ENCODE measurements around the gene MIS18BP1.
"Not testable (repeated sequence)": the region's sequence is repeated elsewhere in the genome, so short reads cannot be mapped to it uniquely, and the experiment has no call there.

The MIS18BP1 gene

GRCh38 chr14:45246151-45246550, 6.9 kb downstream of the MIS18BP1 start:
- Histone ChIP-seq H3K36me3 (ENCODE audit: control insufficient read depth, insufficient read depth, low read length) (peaks cover 18% of the 10 kb centered on the region), H3K9ac (ENCODE audit: low read length) (no peak overlapping the region), H3K4me3 (ENCODE audit: low read depth, low read length) (no peak overlapping the region), H3K27me3 (ENCODE audit: control insufficient read depth, insufficient read depth, low read length) (no peaks in the 10 kb centered on the region), H3K27ac (ENCODE audit: low read depth, low read length) (no peak overlapping the region), H3K4me1 (ENCODE audit: control insufficient read depth, insufficient read depth, low read length) (peaks cover 11% of the 10 kb centered on the region), H3K9me3 (ENCODE audit: control insufficient read depth, insufficient read depth, low read depth, low read length) (no peaks in the 10 kb centered on the region)

GRCh38 chr14:45242706-45243105, 10.3 kb downstream of the MIS18BP1 start:
- Histone ChIP-seq H3K27me3 (ENCODE audit: control insufficient read depth, insufficient read depth, low read length) (no peaks in the 10 kb centered on the region), H3K4me1 (ENCODE audit: control insufficient read depth, insufficient read depth, low read length) (peaks cover 11% of the 10 kb centered on the region), H3K27ac (ENCODE audit: low read depth, low read length) (0 out of 2 replicates have a peak overlapping the region, but pooled peaks have one; percentile 3), H3K9me3 (ENCODE audit: control insufficient read depth, insufficient read depth, low read depth, low read length) (no peaks in the 10 kb centered on the region), H3K9ac (ENCODE audit: low read length) (no peak overlapping the region), H3K4me3 (ENCODE audit: low read depth, low read length) (no peak overlapping the region), H3K36me3 (ENCODE audit: control insufficient read depth, insufficient read depth, low read length) (peaks cover 28% of the 10 kb centered on the region)

- no peaks in the 10 kb centered on the region for H3K9me3 ChIP-seq (ENCODE audit: control insufficient read depth, insufficient read depth, low read depth, low read length)
- H3K27ac ChIP-seq (ENCODE audit: low read depth, low read length) = no peak overlapping the region
- H3K36me3 ChIP-seq (ENCODE audit: control insufficient read depth, insufficient read depth, low read length) = peaks cover 58% of the 10 kb centered on the region
- no peak overlapping the region for H3K4me3 ChIP-seq (ENCODE audit: low read depth, low read length)
- H3K4me1 ChIP-seq (ENCODE audit: control insufficient read depth, insufficient read depth, low read length) = no peaks in the 10 kb centered on the region
- no peaks in the 10 kb centered on the region for H3K27me3 ChIP-seq (ENCODE audit: control insufficient read depth, insufficient read depth, low read length)
- no peak overlapping the region for H3K9ac ChIP-seq (ENCODE audit: low read length)
Observed at GRCh38 chr14:45238988-45239387, 14.0 kb downstream of the MIS18BP1 start.

- Histone ChIP-seq H3K4me3 (ENCODE audit: low read depth, low read length) (no peak overlapping the region), H3K27ac (ENCODE audit: low read depth, low read length) (no peak overlapping the region), H3K9me3 (ENCODE audit: control insufficient read depth, insufficient read depth, low read depth, low read length) (no peaks in the 10 kb centered on the region), H3K27me3 (ENCODE audit: control insufficient read depth, insufficient read depth, low read length) (no peaks in the 10 kb centered on the region), H3K4me1 (ENCODE audit: control insufficient read depth, insufficient read depth, low read length) (peaks cover 5% of the 10 kb centered on the region; the same call in 1 of the 2 replicates), H3K36me3 (ENCODE audit: control insufficient read depth, insufficient read depth, low read length) (peaks cover 90% of the 10 kb centered on the region), H3K9ac (ENCODE audit: low read length) (no peak overlapping the region)
Observed at GRCh38 chr14:45227566-45227965, 25.4 kb downstream of the MIS18BP1 start.

- Histone ChIP-seq H3K27me3 (ENCODE audit: control insufficient read depth, insufficient read depth, low read length) (no peaks in the 10 kb centered on the region), H3K36me3 (ENCODE audit: control insufficient read depth, insufficient read depth, low read length) (peaks cover 79% of the 10 kb centered on the region), H3K27ac (ENCODE audit: low read depth, low read length) (no peak overlapping the region), H3K9me3 (ENCODE audit: control insufficient read depth, insufficient read depth, low read depth, low read length) (no peaks in the 10 kb centered on the region), H3K9ac (ENCODE audit: low read length) (no peak overlapping the region), H3K4me3 (ENCODE audit: low read depth, low read length) (no peak overlapping the region), H3K4me1 (ENCODE audit: control insufficient read depth, insufficient read depth, low read length) (no peaks in the 10 kb centered on the region)
Observed at GRCh38 chr14:45222485-45223262, 30.3 kb downstream of the MIS18BP1 start.

- not testable (repeated sequence) for H3K27ac ChIP-seq (ENCODE audit: low read depth, low read length); H3K27me3 ChIP-seq (ENCODE audit: control insufficient read depth, insufficient read depth, low read length); H3K4me3 ChIP-seq (ENCODE audit: low read depth, low read length); H3K9ac ChIP-seq (ENCODE audit: low read length); H3K9me3 ChIP-seq (ENCODE audit: control insufficient read depth, insufficient read depth, low read depth, low read length)
- Histone ChIP-seq H3K4me1 (ENCODE audit: control insufficient read depth, insufficient read depth, low read length) (peaks cover 13% of the 10 kb centered on the region), H3K36me3 (ENCODE audit: control insufficient read depth, insufficient read depth, low read length) (peaks cover 73% of the 10 kb centered on the region)
Observed at GRCh38 chr14:45214341-45214740, 38.7 kb downstream of the MIS18BP1 start.

GRCh38 chr14:45213716-45214115, 39.3 kb downstream of the MIS18BP1 start:
- not testable (repeated sequence) for H3K9me3 ChIP-seq (ENCODE audit: control insufficient read depth, insufficient read depth, low read depth, low read length); H3K9ac ChIP-seq (ENCODE audit: low read length); H3K4me3 ChIP-seq (ENCODE audit: low read depth, low read length); H3K27ac ChIP-seq (ENCODE audit: low read depth, low read length); H3K27me3 ChIP-seq (ENCODE audit: control insufficient read depth, insufficient read depth, low read length)
- peaks cover 76% of the 10 kb centered on the region for H3K36me3 ChIP-seq (ENCODE audit: control insufficient read depth, insufficient read depth, low read length)
- H3K4me1 ChIP-seq (ENCODE audit: control insufficient read depth, insufficient read depth, low read length) = peaks cover 13% of the 10 kb centered on the region

- H3K4me1 ChIP-seq (ENCODE audit: control insufficient read depth, insufficient read depth, low read length) = peaks cover 13% of the 10 kb centered on the region
- H3K9ac ChIP-seq (ENCODE audit: low read length) = no peak overlapping the region
- no peak overlapping the region; the same call in 1 of the 2 replicates for H3K4me3 ChIP-seq (ENCODE audit: low read depth, low read length)
- peaks cover 70% of the 10 kb centered on the region for H3K36me3 ChIP-seq (ENCODE audit: control insufficient read depth, insufficient read depth, low read length)
- H3K27me3 ChIP-seq (ENCODE audit: control insufficient read depth, insufficient read depth, low read length) = no peaks in the 10 kb centered on the region
- no peaks in the 10 kb centered on the region for H3K9me3 ChIP-seq (ENCODE audit: control insufficient read depth, insufficient read depth, low read depth, low read length)
- peak overlapping the region; percentile 56; the same call in 1 of the 2 replicates for H3K27ac ChIP-seq (ENCODE audit: low read depth, low read length)
Observed at GRCh38 chr14:45212231-45212630, 40.8 kb downstream of the MIS18BP1 start.

- Histone ChIP-seq H3K4me1 (ENCODE audit: control insufficient read depth, insufficient read depth, low read length) (peaks cover 13% of the 10 kb centered on the region), H3K36me3 (ENCODE audit: control insufficient read depth, insufficient read depth, low read length) (peaks cover 70% of the 10 kb centered on the region), H3K4me3 (ENCODE audit: low read depth, low read length) (no peak overlapping the region), H3K9me3 (ENCODE audit: control insufficient read depth, insufficient read depth, low read depth, low read length) (no peaks in the 10 kb centered on the region), H3K27me3 (ENCODE audit: control insufficient read depth, insufficient read depth, low read length) (no peaks in the 10 kb centered on the region), H3K9ac (ENCODE audit: low read length) (no peak overlapping the region), H3K27ac (ENCODE audit: low read depth, low read length) (no peak overlapping the region)
Observed at GRCh38 chr14:45211295-45211694, 41.7 kb downstream of the MIS18BP1 start.

- no peaks in the 10 kb centered on the region for H3K27me3 ChIP-seq (ENCODE audit: control insufficient read depth, insufficient read depth, low read length)
- no peak overlapping the region for H3K27ac ChIP-seq (ENCODE audit: low read depth, low read length)
- no peak overlapping the region for H3K9ac ChIP-seq (ENCODE audit: low read length)
- H3K4me1 ChIP-seq (ENCODE audit: control insufficient read depth, insufficient read depth, low read length) = peaks cover 13% of the 10 kb centered on the region
- H3K9me3 ChIP-seq (ENCODE audit: control insufficient read depth, insufficient read depth, low read depth, low read length) = no peaks in the 10 kb centered on the region
- H3K4me3 ChIP-seq (ENCODE audit: low read depth, low read length) = no peak overlapping the region
- peaks cover 73% of the 10 kb centered on the region for H3K36me3 ChIP-seq (ENCODE audit: control insufficient read depth, insufficient read depth, low read length)
Observed at GRCh38 chr14:45210159-45210558, 42.8 kb downstream of the MIS18BP1 start.

- Histone ChIP-seq H3K36me3 (ENCODE audit: control insufficient read depth, insufficient read depth, low read length) (peaks cover 57% of the 10 kb centered on the region), H3K27me3 (ENCODE audit: control insufficient read depth, insufficient read depth, low read length) (no peaks in the 10 kb centered on the region), H3K27ac (ENCODE audit: low read depth, low read length) (no peak overlapping the region), H3K4me3 (ENCODE audit: low read depth, low read length) (no peak overlapping the region), H3K9ac (ENCODE audit: low read length) (no peak overlapping the region), H3K4me1 (ENCODE audit: control insufficient read depth, insufficient read depth, low read length) (no peaks in the 10 kb centered on the region), H3K9me3 (ENCODE audit: control insufficient read depth, insufficient read depth, low read depth, low read length) (no peaks in the 10 kb centered on the region)
Observed at GRCh38 chr14:45204241-45204640, 48.8 kb downstream of the MIS18BP1 start.
